WI38 (cell line): ENCODE results near the gene AKAP8.

ENCODE experiments used
- H3K4me3 ChIP-seq: 2 replicates; pipeline ENCODE4 v1.5.1; 2011; ENCODE audit warnings: low read depth, mild to moderate bottlenecking, control low read depth, low read length
- CTCF ChIP-seq: IDR thresholded peaks from 2 replicates; pipeline ENCODE4 v1.5.1; 2012; ENCODE audit warnings: low read depth, mild to moderate bottlenecking, control low read depth, low read length

Gene AKAP8

GRCh38 chr19:15372891-15373301 is 6.7 kb downstream of the AKAP8 start:
- H3K4me3 ChIP-seq = no peak overlapping the region
- TF ChIP-seq CTCF = no peak

GRCh38 chr19:15372470-15372869 is 7.1 kb downstream of the AKAP8 start:
- no peak for TF ChIP-seq CTCF
- no peak overlapping the region for H3K4me3 ChIP-seq

GRCh38 chr19:15371786-15372380 is 7.7 kb downstream of the AKAP8 start:
- no peak for TF ChIP-seq CTCF
- no peak overlapping the region for H3K4me3 ChIP-seq

GRCh38 chr19:15371119-15371518 is 8.5 kb downstream of the AKAP8 start:
- no peak for TF ChIP-seq CTCF
- H3K4me3 ChIP-seq = no peak overlapping the region

- TF ChIP-seq CTCF = no peak
- H3K4me3 ChIP-seq = no peak overlapping the region
These were observed 10.0 kb downstream of the AKAP8 start for GRCh38 chr19:15369594-15369891.

GRCh38 chr19:15368798-15369593 is 10.6 kb downstream of the AKAP8 start:
- no peak overlapping the region for H3K4me3 ChIP-seq
- no peak for TF ChIP-seq CTCF

- H3K4me3 ChIP-seq = no peak overlapping the region
- TF ChIP-seq CTCF = no peak
These were observed 11.4 kb downstream of the AKAP8 start for GRCh38 chr19:15368051-15368632.
